ENCODE measurements around the gene CDK8.

Gene CDK8

DNA sequence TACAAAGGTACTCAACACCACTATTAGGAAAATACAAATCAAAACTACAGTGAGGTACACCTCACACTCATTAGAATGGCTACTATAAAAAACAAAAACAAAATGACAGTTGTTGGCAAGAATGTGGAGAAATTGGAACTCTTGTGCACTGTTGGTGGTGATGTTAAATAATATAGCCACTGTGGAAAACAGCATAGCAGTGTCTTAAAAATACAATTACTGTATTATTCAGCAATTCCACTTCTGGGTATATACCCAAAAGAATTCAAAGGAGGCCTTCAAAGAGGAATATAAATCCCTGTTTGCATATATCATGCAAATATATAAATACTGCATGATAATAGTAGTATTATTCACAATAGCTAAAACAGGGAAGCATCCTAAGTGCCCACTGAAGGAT lies 66.8 kb downstream of the CDK8 start:
- Histone ChIP-seq H3K36me3 (replicated peaks; ENCODE audit: low read depth, low read length) (no peaks in the 10 kb centered on the region), H2AFZ (ENCODE audit: low read depth, low read length) (no peak overlapping the region), H4K20me1 (ENCODE audit: insufficient read depth, low read length) (peaks cover 29% of the 10 kb centered on the region; the same call in 1 of the 2 replicates), H3K9ac (ENCODE audit: low read length) (no peak overlapping the region), H3K4me1 (ENCODE audit: low read length) (no peaks in the 10 kb centered on the region), H3K27ac (ENCODE audit: low read length) (no peak overlapping the region), H3K4me3 (ENCODE audit: low read length) (no peak overlapping the region), H3K79me2 (ENCODE audit: low read length) (peaks cover 26% of the 10 kb centered on the region), H3K4me2 (ENCODE audit: low read length) (no peak overlapping the region), H3K9me3 (ENCODE audit: insufficient read depth, low read length) (no peaks in the 10 kb centered on the region), H3K27me3 (ENCODE audit: low read depth, low read length) (no peaks in the 10 kb centered on the region)
- TF ChIP-seq, protein P1, sequence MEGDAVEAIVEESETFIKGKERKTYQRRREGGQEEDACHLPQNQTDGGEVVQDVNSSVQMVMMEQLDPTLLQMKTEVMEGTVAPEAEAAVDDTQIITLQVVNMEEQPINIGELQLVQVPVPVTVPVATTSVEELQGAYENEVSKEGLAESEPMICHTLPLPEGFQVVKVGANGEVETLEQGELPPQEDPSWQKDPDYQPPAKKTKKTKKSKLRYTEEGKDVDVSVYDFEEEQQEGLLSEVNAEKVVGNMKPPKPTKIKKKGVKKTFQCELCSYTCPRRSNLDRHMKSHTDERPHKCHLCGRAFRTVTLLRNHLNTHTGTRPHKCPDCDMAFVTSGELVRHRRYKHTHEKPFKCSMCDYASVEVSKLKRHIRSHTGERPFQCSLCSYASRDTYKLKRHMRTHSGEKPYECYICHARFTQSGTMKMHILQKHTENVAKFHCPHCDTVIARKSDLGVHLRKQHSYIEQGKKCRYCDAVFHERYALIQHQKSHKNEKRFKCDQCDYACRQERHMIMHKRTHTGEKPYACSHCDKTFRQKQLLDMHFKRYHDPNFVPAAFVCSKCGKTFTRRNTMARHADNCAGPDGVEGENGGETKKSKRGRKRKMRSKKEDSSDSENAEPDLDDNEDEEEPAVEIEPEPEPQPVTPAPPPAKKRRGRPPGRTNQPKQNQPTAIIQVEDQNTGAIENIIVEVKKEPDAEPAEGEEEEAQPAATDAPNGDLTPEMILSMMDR (IDR thresholded peaks at IDR 0.05; ENCODE audit: low read depth, low read length) = no peak
- TF ChIP-seq EZH2phosphoT487 (IDR thresholded peaks at IDR 0.05; ENCODE audit: low read depth) = no peak

DNA sequence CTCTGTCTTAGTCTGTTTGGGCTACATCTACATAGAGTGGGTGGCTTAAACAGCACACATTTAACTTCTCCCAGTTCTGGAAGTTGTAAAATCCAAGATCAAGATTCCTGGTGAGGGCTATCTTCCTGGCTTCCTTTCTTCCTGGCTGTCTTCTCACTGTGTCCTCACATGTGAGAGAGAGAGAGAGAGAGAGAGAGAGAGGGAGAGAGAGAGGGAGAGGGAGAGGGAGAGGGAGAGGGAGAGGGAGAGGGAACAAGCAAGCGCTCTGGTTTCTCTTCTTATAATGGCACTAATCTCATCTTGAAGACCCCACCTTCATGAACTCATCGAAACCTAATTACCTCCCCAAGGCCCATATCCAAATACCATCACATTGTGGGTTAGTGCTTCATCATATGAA lies 69.2 kb downstream of the CDK8 start:
- Histone ChIP-seq H3K4me3 (ENCODE audit: low read length) (no peak overlapping the region), H3K9me3 (ENCODE audit: insufficient read depth, low read length) (no peaks in the 10 kb centered on the region), H3K79me2 (ENCODE audit: low read length) (peaks cover 34% of the 10 kb centered on the region), H2AFZ (ENCODE audit: low read depth, low read length) (no peak overlapping the region), H3K27me3 (ENCODE audit: low read depth, low read length) (no peaks in the 10 kb centered on the region), H3K4me2 (ENCODE audit: low read length) (no peak overlapping the region), H3K9ac (ENCODE audit: low read length) (no peak overlapping the region), H3K4me1 (ENCODE audit: low read length) (no peaks in the 10 kb centered on the region), H3K27ac (ENCODE audit: low read length) (no peak overlapping the region), H4K20me1 (ENCODE audit: insufficient read depth, low read length) (peaks cover 38% of the 10 kb centered on the region; the same call in 1 of the 2 replicates), H3K36me3 (replicated peaks; ENCODE audit: low read depth, low read length) (no peaks in the 10 kb centered on the region)
- no peak for TF ChIP-seq EZH2phosphoT487 (IDR thresholded peaks at IDR 0.05; ENCODE audit: low read depth)
- TF ChIP-seq, protein P1 (IDR thresholded peaks at IDR 0.05; ENCODE audit: low read depth, low read length) = no peak

DNA sequence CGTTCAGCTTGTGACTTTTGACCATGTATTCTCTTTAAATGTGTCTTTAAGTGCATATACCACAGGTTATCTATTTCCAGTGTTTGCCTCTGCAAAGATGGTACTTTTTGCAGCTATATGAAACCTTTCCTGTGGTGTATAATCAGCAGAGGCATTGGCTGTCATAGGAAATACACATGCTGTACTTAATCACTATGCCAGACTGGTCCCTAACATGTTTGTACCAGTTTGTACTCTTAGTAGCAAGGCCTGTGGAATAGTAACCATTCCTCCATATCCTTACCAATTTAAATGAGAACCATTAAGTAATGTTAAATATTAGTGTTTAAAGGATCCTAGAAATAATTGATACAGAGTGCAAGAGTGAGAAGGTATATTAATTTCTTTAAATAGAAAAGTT lies 69.8 kb downstream of the CDK8 start:
- Histone ChIP-seq H3K27ac (ENCODE audit: low read length) (no peak overlapping the region), H2AFZ (ENCODE audit: low read depth, low read length) (no peak overlapping the region), H3K4me3 (ENCODE audit: low read length) (no peak overlapping the region), H3K4me1 (ENCODE audit: low read length) (no peaks in the 10 kb centered on the region), H3K36me3 (replicated peaks; ENCODE audit: low read depth, low read length) (no peaks in the 10 kb centered on the region), H3K4me2 (ENCODE audit: low read length) (no peak overlapping the region), H4K20me1 (ENCODE audit: insufficient read depth, low read length) (peaks cover 38% of the 10 kb centered on the region; the same call in 1 of the 2 replicates), H3K79me2 (ENCODE audit: low read length) (peaks cover 34% of the 10 kb centered on the region), H3K9me3 (ENCODE audit: insufficient read depth, low read length) (no peaks in the 10 kb centered on the region), H3K9ac (ENCODE audit: low read length) (no peak overlapping the region), H3K27me3 (ENCODE audit: low read depth, low read length) (no peaks in the 10 kb centered on the region)
- TF ChIP-seq EZH2phosphoT487 (IDR thresholded peaks at IDR 0.05; ENCODE audit: low read depth) = no peak
- TF ChIP-seq, protein P1 (IDR thresholded peaks at IDR 0.05; ENCODE audit: low read depth, low read length) = no peak

GRCh38 chr13:26324294-26324693 lies 70.4 kb downstream of the CDK8 start:
- no peak overlapping the region for H3K27ac ChIP-seq (ENCODE audit: low read length)
- TF ChIP-seq EZH2phosphoT487 (IDR thresholded peaks at IDR 0.05; ENCODE audit: low read depth) = no peak
- TF ChIP-seq, protein P1 (IDR thresholded peaks at IDR 0.05; ENCODE audit: low read depth, low read length) = no peak
- no peak overlapping the region for H3K4me2 ChIP-seq (ENCODE audit: low read length)
- peaks cover 34% of the 10 kb centered on the region for H3K79me2 ChIP-seq (ENCODE audit: low read length)
- H2AFZ ChIP-seq (ENCODE audit: low read depth, low read length) = no peak overlapping the region
- H3K4me3 ChIP-seq (ENCODE audit: low read length) = no peak overlapping the region
- no peaks in the 10 kb centered on the region for H3K36me3 ChIP-seq (replicated peaks; ENCODE audit: low read depth, low read length)
- no peaks in the 10 kb centered on the region for H3K27me3 ChIP-seq (ENCODE audit: low read depth, low read length)
- H3K9me3 ChIP-seq (ENCODE audit: insufficient read depth, low read length) = no peaks in the 10 kb centered on the region
- peaks cover 38% of the 10 kb centered on the region; the same call in 1 of the 2 replicates for H4K20me1 ChIP-seq (ENCODE audit: insufficient read depth, low read length)
- H3K4me1 ChIP-seq (ENCODE audit: low read length) = no peaks in the 10 kb centered on the region
- no peak overlapping the region for H3K9ac ChIP-seq (ENCODE audit: low read length)
